Measurements from ENCODE around the gene CLNS1A.
"Not testable (repeated sequence)": the region's sequence is repeated elsewhere in the genome, so short reads cannot be mapped to it uniquely, and the experiment has no call there.

The CLNS1A gene

GRCh38 chr11:77617892-77618291 is 19.7 kb downstream of the CLNS1A start:
- no peak for DNase-seq

GRCh38 chr11:77611921-77612320 is 25.7 kb downstream of the CLNS1A start:
- no peak for DNase-seq

- DNase-seq: no peak
Measured at GRCh38 chr11:77609234-77609633, 28.4 kb downstream of the CLNS1A start.

GRCh38 chr11:77604281-77604680 is 33.3 kb downstream of the CLNS1A start:
- DNase-seq: no peak

GRCh38 chr11:77602381-77603088 is 35.1 kb downstream of the CLNS1A start:
- DNase-seq: no peak

- no peak for DNase-seq
Measured at GRCh38 chr11:77598195-77598594, 39.4 kb downstream of the CLNS1A start.

- DNase-seq: no peak
Measured at GRCh38 chr11:77596626-77597025, 41.0 kb downstream of the CLNS1A start.

GRCh38 chr11:77593883-77594282 is 43.7 kb downstream of the CLNS1A start:
- no peak for DNase-seq

GRCh38 chr11:77592727-77593126 is 44.9 kb downstream of the CLNS1A start:
- DNase-seq: no peak

GRCh38 chr11:77590194-77590782 is 47.3 kb downstream of the CLNS1A start:
- DNase-seq: no peak

- DNase-seq: peak; percentile 57
Measured at GRCh38 chr11:77589521-77590193, 47.9 kb downstream of the CLNS1A start, which contains the start of gene AQP11. TSS of gene AQP11 (plus strand) at chr11:77589953. CDS start at chr11:77589993, 40 bp downstream.

- DNase-seq: no peak
Measured at GRCh38 chr11:77589181-77589520, 48.4 kb downstream of the CLNS1A start.

- no peak for DNase-seq
Measured at GRCh38 chr11:77580712-77581337, 56.8 kb downstream of the CLNS1A start.

- not testable (repeated sequence) for DNase-seq
Measured at GRCh38 chr11:77575428-77575827, 62.2 kb downstream of the CLNS1A start.

- DNase-seq: not testable (repeated sequence)
Measured at GRCh38 chr11:77570896-77571295, 66.7 kb downstream of the CLNS1A start.

GRCh38 chr11:77569676-77570070 is 67.9 kb downstream of the CLNS1A start:
- no peak for DNase-seq

- no peak for DNase-seq
Measured at GRCh38 chr11:77568916-77569675, 68.5 kb downstream of the CLNS1A start.

- no peak for DNase-seq
Measured at GRCh38 chr11:77568306-77568705, 69.3 kb downstream of the CLNS1A start.
